Measurements from ENCODE around the gene PCNX2.

PCNX2 gene

GRCh38 chr1:233097959-233098580 lies 197.5 kb downstream of the PCNX2 start:
- Histone ChIP-seq H3K4me1 (ENCODE audit: control insufficient read depth, insufficient read depth, low read length) (no peaks in the 10 kb centered on the region), H3K4me3 (ENCODE audit: low read length) (no peak overlapping the region), H3K36me3 (ENCODE audit: control insufficient read depth, insufficient read depth, low read length) (no peaks in the 10 kb centered on the region), H3K27me3 (ENCODE audit: control insufficient read depth, insufficient read depth, low read length) (no peaks in the 10 kb centered on the region), H3K9me3 (ENCODE audit: control insufficient read depth, low read length) (no peaks in the 10 kb centered on the region), H3K9ac (ENCODE audit: low read length) (no peak overlapping the region)

DNA sequence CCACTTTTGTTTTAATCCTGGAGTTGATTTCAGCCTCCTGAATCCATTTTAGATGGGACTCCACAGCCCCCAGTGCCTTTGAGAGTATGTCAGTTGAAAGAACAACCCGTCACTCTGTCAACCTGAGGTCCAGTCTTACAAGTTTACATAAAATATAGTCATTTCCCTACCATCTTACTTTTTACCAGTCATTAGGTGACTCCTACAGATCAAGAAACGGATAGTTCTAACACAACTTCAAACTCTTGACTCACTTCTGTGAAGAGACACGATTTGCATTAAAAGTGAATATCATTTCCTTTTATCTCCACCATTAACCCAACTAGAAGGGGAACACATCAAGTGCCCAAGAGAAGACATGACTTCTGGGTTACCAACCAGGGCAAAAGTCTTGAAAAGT lies 198.0 kb downstream of the PCNX2 start:
- no peaks in the 10 kb centered on the region for H3K4me1 ChIP-seq (ENCODE audit: control insufficient read depth, insufficient read depth, low read length)

GRCh38 chr1:233094691-233095090 lies 200.8 kb downstream of the PCNX2 start:
- no peak overlapping the region for H3K4me3 ChIP-seq (ENCODE audit: low read length)
- no peaks in the 10 kb centered on the region for H3K4me1 ChIP-seq (ENCODE audit: control insufficient read depth, insufficient read depth, low read length)
- H3K9ac ChIP-seq (ENCODE audit: low read length): no peak overlapping the region
- H3K27me3 ChIP-seq (ENCODE audit: control insufficient read depth, insufficient read depth, low read length): no peaks in the 10 kb centered on the region
- no peaks in the 10 kb centered on the region for H3K36me3 ChIP-seq (ENCODE audit: control insufficient read depth, insufficient read depth, low read length)
- no peaks in the 10 kb centered on the region for H3K9me3 ChIP-seq (ENCODE audit: control insufficient read depth, low read length)

More for the DNA sequence above, 198.0 kb downstream of the PCNX2 start:
- no peaks in the 10 kb centered on the region for H3K27me3 ChIP-seq (ENCODE audit: control insufficient read depth, insufficient read depth, low read length)
- H3K4me3 ChIP-seq (ENCODE audit: low read length): no peak overlapping the region
- H3K36me3 ChIP-seq (ENCODE audit: control insufficient read depth, insufficient read depth, low read length): no peaks in the 10 kb centered on the region
- H3K9ac ChIP-seq (ENCODE audit: low read length): no peak overlapping the region
- no peaks in the 10 kb centered on the region for H3K9me3 ChIP-seq (ENCODE audit: control insufficient read depth, low read length)

GRCh38 chr1:233094269-233094668 lies 201.3 kb downstream of the PCNX2 start:
- Histone ChIP-seq H3K4me1 (ENCODE audit: control insufficient read depth, insufficient read depth, low read length) (no peaks in the 10 kb centered on the region), H3K27me3 (ENCODE audit: control insufficient read depth, insufficient read depth, low read length) (no peaks in the 10 kb centered on the region), H3K9me3 (ENCODE audit: control insufficient read depth, low read length) (no peaks in the 10 kb centered on the region), H3K9ac (ENCODE audit: low read length) (no peak overlapping the region), H3K36me3 (ENCODE audit: control insufficient read depth, insufficient read depth, low read length) (no peaks in the 10 kb centered on the region), H3K4me3 (ENCODE audit: low read length) (no peak overlapping the region)

DNA sequence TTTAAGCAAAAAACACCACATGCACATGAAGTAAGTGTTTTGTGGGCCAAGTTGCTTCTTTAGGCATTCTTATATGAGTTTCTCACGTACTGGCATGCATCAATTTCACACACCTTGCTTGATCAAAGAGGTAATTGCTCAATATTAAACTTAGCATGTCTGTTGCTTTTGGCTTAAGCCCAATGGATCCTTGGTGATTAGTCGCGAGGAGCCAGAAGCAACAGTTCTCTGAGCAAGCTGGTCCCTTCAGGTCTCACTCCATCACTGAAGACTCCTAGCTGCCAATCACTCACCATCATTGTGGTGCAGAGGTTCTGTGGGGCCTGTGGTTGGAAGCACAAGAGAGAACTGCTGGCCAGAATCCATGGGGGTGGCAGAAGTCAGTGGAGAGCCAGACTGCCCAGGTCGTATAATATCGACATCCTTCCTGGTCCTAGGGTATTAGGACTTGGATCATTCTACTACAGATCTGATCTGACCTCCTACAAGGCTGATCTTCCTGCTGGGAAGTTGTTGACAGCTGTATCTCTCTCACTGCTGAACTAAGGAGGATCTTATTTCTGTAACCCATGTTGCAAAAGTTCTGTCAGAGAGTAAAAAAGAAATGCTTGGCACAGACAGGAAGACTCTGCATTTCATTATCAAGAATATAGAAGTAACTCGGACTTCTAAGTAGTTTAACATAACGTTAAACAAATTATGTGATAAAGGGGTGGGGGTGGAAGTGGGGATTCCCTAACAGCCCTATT lies 204.6 kb downstream of the PCNX2 start:
- H3K4me3 ChIP-seq (ENCODE audit: low read length): no peak overlapping the region
- H3K4me1 ChIP-seq (ENCODE audit: control insufficient read depth, insufficient read depth, low read length): no peaks in the 10 kb centered on the region
- H3K9me3 ChIP-seq (ENCODE audit: control insufficient read depth, low read length): no peaks in the 10 kb centered on the region
- H3K27me3 ChIP-seq (ENCODE audit: control insufficient read depth, insufficient read depth, low read length): no peaks in the 10 kb centered on the region
- no peak overlapping the region for H3K9ac ChIP-seq (ENCODE audit: low read length)
- H3K36me3 ChIP-seq (ENCODE audit: control insufficient read depth, insufficient read depth, low read length): no peaks in the 10 kb centered on the region

DNA sequence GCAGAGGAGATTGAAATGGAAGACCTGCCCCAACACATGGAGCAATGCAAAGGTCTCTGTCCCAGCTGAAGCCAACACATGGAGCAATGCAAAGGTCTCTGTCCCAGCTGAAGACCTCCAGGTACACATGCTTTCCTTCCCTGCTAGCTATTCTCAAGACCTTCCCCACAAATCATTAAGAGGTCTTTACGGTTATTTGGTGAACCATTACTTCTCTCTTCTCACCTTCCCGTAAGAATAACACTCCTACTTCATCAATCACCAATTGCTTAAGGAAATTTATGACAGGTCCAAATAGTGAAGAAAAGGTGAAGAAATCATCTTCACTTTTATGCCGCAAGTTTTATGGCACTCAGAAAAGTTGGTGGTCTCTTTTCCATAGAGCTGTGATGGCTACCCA lies 206.3 kb downstream of the PCNX2 start:
- Histone ChIP-seq H3K27me3 (ENCODE audit: control insufficient read depth, insufficient read depth, low read length) (no peaks in the 10 kb centered on the region), H3K9ac (ENCODE audit: low read length) (no peak overlapping the region), H3K4me3 (ENCODE audit: low read length) (no peak overlapping the region), H3K36me3 (ENCODE audit: control insufficient read depth, insufficient read depth, low read length) (no peaks in the 10 kb centered on the region), H3K4me1 (ENCODE audit: control insufficient read depth, insufficient read depth, low read length) (no peaks in the 10 kb centered on the region), H3K9me3 (ENCODE audit: control insufficient read depth, low read length) (no peaks in the 10 kb centered on the region)

DNA sequence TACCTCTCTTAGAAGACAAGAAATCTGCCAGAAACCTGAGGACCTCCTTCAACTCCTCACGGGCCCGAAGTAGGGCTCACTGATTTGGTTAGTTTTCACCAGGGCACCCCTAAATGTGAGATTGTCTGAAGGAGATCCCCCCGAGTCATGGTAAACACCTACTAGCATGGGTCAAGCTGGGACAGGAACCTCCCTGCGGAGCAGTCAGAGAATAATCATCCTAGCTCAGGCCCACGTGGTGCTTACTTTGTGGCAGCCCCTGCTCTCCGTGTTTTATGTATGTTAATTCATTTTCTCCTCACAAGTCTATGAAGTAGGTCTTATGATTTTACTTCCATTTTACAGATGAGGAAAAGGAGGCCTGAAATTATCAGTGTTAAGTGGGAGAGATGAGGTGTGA lies 206.9 kb downstream of the PCNX2 start:
- no peaks in the 10 kb centered on the region for H3K4me1 ChIP-seq (ENCODE audit: control insufficient read depth, insufficient read depth, low read length)
- H3K4me3 ChIP-seq (ENCODE audit: low read length): no peak overlapping the region
- no peak overlapping the region for H3K9ac ChIP-seq (ENCODE audit: low read length)
- H3K27me3 ChIP-seq (ENCODE audit: control insufficient read depth, insufficient read depth, low read length): no peaks in the 10 kb centered on the region
- H3K36me3 ChIP-seq (ENCODE audit: control insufficient read depth, insufficient read depth, low read length): no peaks in the 10 kb centered on the region
- no peaks in the 10 kb centered on the region for H3K9me3 ChIP-seq (ENCODE audit: control insufficient read depth, low read length)

DNA sequence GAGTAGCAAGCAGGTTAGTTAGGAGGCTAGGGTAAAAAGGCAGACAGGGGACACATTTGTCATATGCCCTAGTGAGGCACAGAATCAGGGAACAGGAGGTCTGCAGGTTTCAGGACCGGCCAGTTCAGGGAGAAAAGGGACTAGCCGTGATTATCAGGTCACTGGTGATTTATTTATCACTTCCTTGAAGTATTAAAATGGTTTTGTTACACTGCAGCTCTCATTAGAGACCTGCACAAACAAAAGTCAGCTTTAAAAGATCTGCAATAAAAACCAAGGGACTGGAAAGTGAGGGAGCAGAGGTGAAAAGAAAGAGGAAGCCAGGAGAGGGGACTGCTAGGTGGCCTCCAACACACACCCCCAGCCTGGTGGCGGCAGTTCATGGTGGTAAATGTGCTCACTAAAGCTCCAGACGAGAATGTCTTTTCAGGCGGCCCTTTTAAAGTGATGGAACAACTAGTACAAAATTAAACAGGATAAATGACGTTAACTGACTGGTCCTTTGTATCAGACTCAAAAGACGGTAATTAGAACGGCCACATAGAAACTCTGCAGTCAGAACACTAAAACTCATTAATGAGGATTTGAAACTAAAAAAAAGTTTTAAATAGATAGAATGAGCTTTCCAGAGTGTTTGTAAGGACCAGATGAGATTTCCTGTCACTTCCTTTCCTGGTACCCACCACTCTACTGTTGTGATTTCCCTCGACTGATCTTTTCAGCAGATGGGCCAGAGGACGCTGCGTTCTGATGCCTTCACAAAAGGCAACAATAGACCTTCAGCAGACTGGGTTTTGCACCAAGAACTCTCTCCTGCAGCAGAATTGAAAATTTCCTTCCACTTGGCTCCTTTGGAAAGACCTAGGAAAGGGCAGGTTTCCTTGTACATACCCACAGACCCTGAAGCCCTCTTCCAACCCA lies 208.3 kb downstream of the PCNX2 start:
- H3K36me3 ChIP-seq (ENCODE audit: control insufficient read depth, insufficient read depth, low read length): no peaks in the 10 kb centered on the region
- H3K9me3 ChIP-seq (ENCODE audit: control insufficient read depth, low read length): no peaks in the 10 kb centered on the region
- no peak overlapping the region for H3K4me3 ChIP-seq (ENCODE audit: low read length)
- no peaks in the 10 kb centered on the region for H3K27me3 ChIP-seq (ENCODE audit: control insufficient read depth, insufficient read depth, low read length)
- no peak overlapping the region for H3K9ac ChIP-seq (ENCODE audit: low read length)
- no peaks in the 10 kb centered on the region for H3K4me1 ChIP-seq (ENCODE audit: control insufficient read depth, insufficient read depth, low read length)

DNA sequence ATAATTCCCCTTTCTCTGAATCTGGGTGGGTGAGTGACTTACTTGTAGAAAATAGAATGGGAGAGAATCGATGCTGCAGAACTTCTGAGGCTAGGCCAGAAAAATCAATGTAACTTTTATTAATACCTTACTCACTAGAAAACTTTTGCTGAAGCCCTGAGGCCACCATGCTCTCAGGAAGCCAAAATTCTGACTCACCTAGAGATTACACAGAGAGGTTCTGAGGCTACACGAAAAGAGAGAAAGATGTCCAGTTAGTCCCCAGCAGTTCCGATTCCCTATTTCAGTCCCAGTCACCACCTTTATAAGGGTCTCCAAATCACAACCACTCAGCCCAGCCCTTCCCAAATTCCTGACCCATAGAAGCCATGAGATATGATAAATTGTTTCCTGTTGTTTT lies 210.0 kb downstream of the PCNX2 start:
- Histone ChIP-seq H3K4me1 (ENCODE audit: control insufficient read depth, insufficient read depth, low read length) (no peaks in the 10 kb centered on the region), H3K36me3 (ENCODE audit: control insufficient read depth, insufficient read depth, low read length) (no peaks in the 10 kb centered on the region), H3K4me3 (ENCODE audit: low read length) (no peak overlapping the region), H3K27me3 (ENCODE audit: control insufficient read depth, insufficient read depth, low read length) (no peaks in the 10 kb centered on the region), H3K9ac (ENCODE audit: low read length) (no peak overlapping the region), H3K9me3 (ENCODE audit: control insufficient read depth, low read length) (no peaks in the 10 kb centered on the region)

GRCh38 chr1:233082778-233083550 lies 212.6 kb downstream of the PCNX2 start:
- Histone ChIP-seq H3K9me3 (ENCODE audit: control insufficient read depth, low read length) (no peaks in the 10 kb centered on the region), H3K9ac (ENCODE audit: low read length) (no peak overlapping the region), H3K4me3 (ENCODE audit: low read length) (no peak overlapping the region), H3K36me3 (ENCODE audit: control insufficient read depth, insufficient read depth, low read length) (no peaks in the 10 kb centered on the region), H3K27me3 (ENCODE audit: control insufficient read depth, insufficient read depth, low read length) (no peaks in the 10 kb centered on the region), H3K4me1 (ENCODE audit: control insufficient read depth, insufficient read depth, low read length) (no peaks in the 10 kb centered on the region)

GRCh38 chr1:233081735-233082134 lies 213.8 kb downstream of the PCNX2 start:
- H3K9me3 ChIP-seq (ENCODE audit: control insufficient read depth, low read length): no peaks in the 10 kb centered on the region
- no peaks in the 10 kb centered on the region for H3K4me1 ChIP-seq (ENCODE audit: control insufficient read depth, insufficient read depth, low read length)
- H3K27me3 ChIP-seq (ENCODE audit: control insufficient read depth, insufficient read depth, low read length): no peaks in the 10 kb centered on the region
- no peak overlapping the region for H3K9ac ChIP-seq (ENCODE audit: low read length)
- H3K36me3 ChIP-seq (ENCODE audit: control insufficient read depth, insufficient read depth, low read length): no peaks in the 10 kb centered on the region
- H3K4me3 ChIP-seq (ENCODE audit: low read length): no peak overlapping the region

Measured in mucosa of stomach (tissue), 1 donor.